Endothelial cell of umbilical vein (primary cell): ENCODE results near the gene PDGFRB.

ENCODE experiments used
- CTCF ChIP-seq, 2 donors: IDR thresholded peaks; 1 replicate in 1 of 2; 2 replicates in 1 of 2; pipeline ENCODE4 v1.5.1; 2011; ENCODE audit warnings: low read length in 2 of 2, mild to moderate bottlenecking in 2 of 2, moderate library complexity in 2 of 2, control low read depth in 1 of 2, inconsistent platforms in 1 of 2, low read depth in 1 of 2; ENCODE audit not compliant: insufficient read depth in 1 of 2; ENCODE audit errors: extremely low read depth in 1 of 2
- EZH2 ChIP-seq: IDR thresholded peaks from 2 replicates; pipeline ENCODE4 v1.6.1; 2012; ENCODE audit warnings: borderline replicate concordance, low read depth, mild to moderate bottlenecking, moderate library complexity, low read length, inconsistent platforms; ENCODE audit not compliant: severe bottlenecking
- GATA2 ChIP-seq: IDR thresholded peaks from 2 replicates; pipeline ENCODE4 v1.7.0; 2011; ENCODE audit warnings: low read depth, mild to moderate bottlenecking, moderate library complexity, mixed read lengths, low read length; ENCODE audit not compliant: insufficient read length, insufficient read depth
- MAX ChIP-seq: IDR thresholded peaks from 2 replicates; pipeline ENCODE4 v1.6.1; 2011; ENCODE audit not compliant: insufficient read depth, insufficient read length
- MYC ChIP-seq: IDR thresholded peaks from one replicate; pipeline ENCODE4 v1.6.1; 2011; ENCODE audit warnings: mild to moderate bottlenecking, low read depth, low read length
- POLR2A ChIP-seq: IDR thresholded peaks from 2 replicates; pipeline ENCODE4 v1.6.1; 2012; ENCODE audit warnings: low read depth, mild to moderate bottlenecking, control low read depth, low read length
- POLR2AphosphoS5 ChIP-seq: IDR thresholded peaks from 2 replicates; pipeline ENCODE4 v1.6.1; 2012; ENCODE audit warnings: low read depth, mild to moderate bottlenecking, control low read depth, low read length, moderate library complexity; ENCODE audit not compliant: insufficient read depth

GRCh38 chr5:150186137-150186536 lies 30.5 kb upstream of the PDGFRB start:
- TF ChIP-seq POLR2A (no peak), EZH2 (no peak), CTCF (IDR thresholded peaks at IDR 0.05; ENCODE audit: extremely low read depth in 1 of 2, insufficient read depth in 1 of 2, low read depth in 1 of 2, low read length in 2 of 2) (no peak), POLR2AphosphoS5 (no peak), MAX (no peak), MYC (no peak), GATA2 (no peak)
